H4 (cell line): Measurements from ENCODE around the gene TYW1B. TPM values are rescaled to one million over a fixed set of nuclear protein-coding genes. Genes with fewer than 3 reads are reported as not detected.
"Not testable (repeated sequence)": the region's sequence is repeated elsewhere in the genome, so short reads cannot be mapped to it uniquely, and the experiment has no call there.

Source experiments
- DNase-seq: peaks from one replicate; pipeline ENCODE4 v3.0.0-alpha.2; 2015; ENCODE audit warnings: low spot score
- total RNA-seq: library from RNA; depleted of rRNA; stranded (reverse); fragments of >200 nt; shearing (Covaris generic); gene quantifications from 2 replicates; pipeline ENCODE4 v1.2.3, GENCODE V29; 2014

TYW1B gene
- total RNA-seq, 1 experiment from 2014 or later: 0.66 TPM

GRCh38 chr7:72754312-72754711 is 73.7 kb downstream of the TYW1B start:
- DNase-seq: no peak

GRCh38 chr7:72753781-72754180 is 74.2 kb downstream of the TYW1B start:
- DNase-seq: no peak

DNA sequence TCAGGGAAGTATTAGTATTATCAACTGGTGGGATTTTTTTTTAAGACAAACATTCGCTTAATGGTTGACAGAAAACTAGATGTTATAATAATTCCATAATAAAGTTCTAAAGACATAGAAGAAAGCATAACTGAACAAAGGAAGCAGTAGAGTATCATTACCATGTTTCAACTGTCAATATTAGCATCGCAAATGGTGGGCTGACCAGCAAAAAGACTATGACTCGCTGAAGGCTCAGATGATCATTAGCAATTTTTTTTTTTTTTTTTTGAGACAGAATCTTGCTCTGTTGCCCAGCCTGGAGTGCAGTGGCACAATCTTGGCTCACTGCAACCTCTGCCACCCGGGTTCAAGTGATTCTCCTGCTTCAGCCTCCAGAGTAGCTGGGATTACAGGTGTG is 74.8 kb downstream of the TYW1B start:
- DNase-seq: not testable (repeated sequence)

DNA sequence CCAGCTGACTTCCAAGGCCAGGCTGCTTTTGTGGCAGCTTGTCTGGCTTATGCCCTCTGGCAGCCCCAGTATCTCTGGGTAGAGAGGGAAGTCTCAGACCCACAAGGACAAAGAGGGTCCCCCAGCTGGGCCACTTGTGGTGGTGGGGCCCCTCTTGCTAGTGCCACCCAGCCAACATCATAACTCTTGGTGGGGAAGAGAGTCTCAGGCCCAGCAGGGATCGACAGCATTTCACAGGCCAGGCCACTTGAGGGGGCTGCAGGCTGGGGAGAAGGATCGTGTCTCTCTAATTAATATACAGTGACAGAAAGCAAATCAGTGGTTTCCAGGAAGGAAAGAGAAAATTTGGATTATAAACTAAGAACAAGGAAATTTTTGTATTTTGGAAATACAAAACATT is 76.0 kb downstream of the TYW1B start:
- DNase-seq: no peak

GRCh38 chr7:72751378-72751777 is 76.6 kb downstream of the TYW1B start:
- no peak for DNase-seq

- DNase-seq: not testable (repeated sequence)
Observed at GRCh38 chr7:72748649-72749048, 79.4 kb downstream of the TYW1B start.

GRCh38 chr7:72744244-72744926 is 83.6 kb downstream of the TYW1B start:
- DNase-seq: not testable (repeated sequence)

- not testable (repeated sequence) for DNase-seq
Observed at GRCh38 chr7:72743801-72744200, 84.2 kb downstream of the TYW1B start.

- not testable (repeated sequence) for DNase-seq
Observed at GRCh38 chr7:72739716-72740115, 88.3 kb downstream of the TYW1B start.

DNA sequence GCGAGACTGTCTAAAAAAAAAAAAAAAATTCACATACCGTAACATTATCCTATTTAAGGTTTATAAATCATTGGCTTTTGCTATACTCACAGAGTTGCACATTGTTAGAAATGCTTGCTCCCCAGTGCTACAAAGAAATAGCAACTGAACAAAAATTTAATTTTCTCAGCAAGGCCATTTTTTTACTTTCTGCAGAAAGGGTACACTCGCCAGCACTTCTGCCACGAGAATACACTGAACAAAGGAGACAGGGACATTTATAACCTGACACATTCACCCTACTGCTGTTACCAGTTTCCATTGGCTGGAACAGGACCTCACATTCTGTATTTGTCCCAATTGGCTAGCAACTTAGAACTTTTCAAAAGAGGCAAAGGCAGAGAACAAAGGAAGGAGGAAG is 92.1 kb downstream of the TYW1B start:
- DNase-seq: not testable (repeated sequence)

GRCh38 chr7:72730815-72731214 is 97.2 kb downstream of the TYW1B start:
- DNase-seq: not testable (repeated sequence)

- not testable (repeated sequence) for DNase-seq
Observed at GRCh38 chr7:72730384-72730783, 97.6 kb downstream of the TYW1B start.

- not testable (repeated sequence) for DNase-seq
Observed at GRCh38 chr7:72729130-72729529, 98.9 kb downstream of the TYW1B start.

- not testable (repeated sequence) for DNase-seq
Observed at GRCh38 chr7:72722694-72723093, 105.3 kb downstream of the TYW1B start.

GRCh38 chr7:72720890-72721289 is 107.1 kb downstream of the TYW1B start:
- DNase-seq: not testable (repeated sequence)

GRCh38 chr7:72717252-72717774 is 110.7 kb downstream of the TYW1B start:
- not testable (repeated sequence) for DNase-seq

GRCh38 chr7:72711927-72712326 is 116.1 kb downstream of the TYW1B start:
- DNase-seq: not testable (repeated sequence)

- DNase-seq: no peak
Observed at GRCh38 chr7:72710983-72711382, 117.0 kb downstream of the TYW1B start.

- no peak for DNase-seq
Observed at GRCh38 chr7:72709909-72710308, 118.1 kb downstream of the TYW1B start.

DNA sequence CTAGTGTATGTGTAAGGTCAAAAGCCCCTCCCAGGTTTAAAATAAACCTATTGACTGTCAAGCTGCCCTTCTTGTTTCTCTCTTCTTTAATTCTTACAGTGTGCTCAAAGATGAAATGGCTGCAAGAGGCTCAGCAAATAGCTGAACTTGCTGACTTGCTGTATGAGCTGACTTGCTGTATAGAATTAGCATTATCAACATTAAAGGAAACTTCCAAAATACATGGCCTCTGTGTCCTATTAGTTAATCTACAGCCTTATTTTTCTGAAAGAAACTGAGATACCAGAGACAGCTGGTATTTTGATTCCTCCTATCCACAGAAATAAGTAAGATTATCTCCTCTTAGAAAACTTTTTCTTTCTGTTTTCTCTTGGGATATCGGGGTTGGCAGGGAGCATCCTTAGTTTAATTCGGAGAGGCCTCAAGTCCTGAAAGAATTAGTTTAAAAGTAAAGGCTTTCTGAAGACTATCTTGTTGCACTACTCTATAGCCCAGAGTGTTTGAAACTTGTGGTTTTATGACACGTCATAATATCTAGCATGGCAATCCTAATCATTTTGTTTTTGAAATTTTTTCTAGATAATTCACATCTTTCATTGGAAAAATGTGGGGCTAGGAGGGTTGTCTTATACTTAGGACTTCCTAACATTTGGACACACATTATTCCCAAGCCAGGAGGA is 119.5 kb downstream of the TYW1B start:
- not testable (repeated sequence) for DNase-seq

- no peak for DNase-seq
Observed at GRCh38 chr7:72706521-72706920, 121.5 kb downstream of the TYW1B start.

DNA sequence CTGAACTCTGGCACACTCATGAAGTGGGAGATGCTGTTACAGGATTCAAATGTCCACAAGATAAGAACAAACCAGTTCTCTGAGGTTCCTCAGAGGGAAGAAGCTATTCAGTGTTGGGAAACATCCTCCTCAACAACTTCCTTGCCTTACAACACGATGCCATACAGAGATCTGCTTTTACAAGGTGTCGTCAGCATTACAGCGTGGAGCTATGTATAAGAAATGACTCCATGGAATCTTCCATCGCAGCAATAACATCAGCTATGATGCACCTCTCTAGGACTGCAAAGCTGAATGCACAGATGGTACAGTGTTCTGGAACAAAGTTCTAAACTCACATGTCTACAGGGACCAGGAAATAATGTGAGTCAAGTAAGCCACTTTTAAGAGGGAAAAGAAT is 122.3 kb downstream of the TYW1B start:
- DNase-seq: not testable (repeated sequence)

GRCh38 chr7:72704894-72705293 is 123.1 kb downstream of the TYW1B start:
- DNase-seq: no peak
